GM08714 (cell line): ENCODE results near the gene ANKRD34C.
"Not testable (repeated sequence)": the region's sequence is repeated elsewhere in the genome, so short reads cannot be mapped to it uniquely, and the experiment has no call there.

Experiments
- H3K4me3 ChIP-seq: fragments of 200-500 bp; sonication (Bioruptor generic); 2 replicates; pipeline ENCODE4 v1.5.1; 2014; ENCODE audit warnings: mild to moderate bottlenecking, low read length, inconsistent platforms
- ZNF274 ChIP-seq: IDR thresholded peaks from 2 replicates; pipeline ENCODE4 v1.6.1; 2012; ENCODE audit warnings: mild to moderate bottlenecking, low read depth, low read length

Gene ANKRD34C

GRCh38 chr15:79296583-79296982 lies 14.1 kb downstream of the ANKRD34C start:
- TF ChIP-seq ZNF274: no peak
- no peak overlapping the region for H3K4me3 ChIP-seq

- TF ChIP-seq ZNF274: no peak
- H3K4me3 ChIP-seq: no peak overlapping the region
These were observed 16.8 kb downstream of the ANKRD34C start for GRCh38 chr15:79299126-79299840.

DNA sequence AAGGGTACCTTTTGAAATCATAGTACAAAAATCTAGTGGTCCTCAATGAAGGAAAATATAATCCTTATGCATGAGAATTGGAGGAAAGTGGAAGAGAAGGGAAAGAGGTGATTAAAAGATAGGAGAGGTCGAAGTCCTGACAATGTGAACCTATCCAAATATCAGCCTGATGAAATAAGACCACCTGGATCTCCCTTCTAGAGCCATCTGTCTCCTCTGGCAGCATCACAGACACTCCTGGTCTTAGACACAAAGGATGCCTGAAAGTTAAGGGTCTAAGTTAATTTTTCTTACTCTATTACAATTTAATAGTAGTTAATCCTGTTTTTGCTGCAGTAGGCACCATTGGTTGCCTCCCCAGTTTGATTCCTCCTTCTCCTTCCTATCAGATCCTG lies 17.3 kb downstream of the ANKRD34C start:
- TF ChIP-seq ZNF274: no peak

DNA sequence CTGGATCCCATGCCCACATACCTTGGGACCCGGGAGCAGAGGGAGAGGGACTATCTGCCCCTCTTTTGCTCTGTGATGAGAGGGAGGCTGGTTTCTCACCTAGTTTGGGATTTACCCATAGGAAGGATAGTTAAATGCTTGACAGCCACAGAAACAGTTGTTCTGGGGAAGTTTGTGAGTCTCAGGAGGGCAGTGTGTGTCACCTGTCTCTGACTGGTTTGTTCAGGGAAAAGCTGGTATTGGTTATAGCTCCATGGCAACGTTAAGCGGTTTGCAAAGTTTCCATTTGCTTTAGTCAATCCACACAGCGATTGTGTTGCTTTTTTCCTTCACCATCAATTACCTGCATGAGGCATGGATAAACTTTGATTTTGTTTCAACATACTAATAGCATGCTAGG lies 24.7 kb downstream of the ANKRD34C start:
- TF ChIP-seq ZNF274: no peak

More for the DNA sequence above, 17.3 kb downstream of the ANKRD34C start:
- no peak overlapping the region for H3K4me3 ChIP-seq

DNA sequence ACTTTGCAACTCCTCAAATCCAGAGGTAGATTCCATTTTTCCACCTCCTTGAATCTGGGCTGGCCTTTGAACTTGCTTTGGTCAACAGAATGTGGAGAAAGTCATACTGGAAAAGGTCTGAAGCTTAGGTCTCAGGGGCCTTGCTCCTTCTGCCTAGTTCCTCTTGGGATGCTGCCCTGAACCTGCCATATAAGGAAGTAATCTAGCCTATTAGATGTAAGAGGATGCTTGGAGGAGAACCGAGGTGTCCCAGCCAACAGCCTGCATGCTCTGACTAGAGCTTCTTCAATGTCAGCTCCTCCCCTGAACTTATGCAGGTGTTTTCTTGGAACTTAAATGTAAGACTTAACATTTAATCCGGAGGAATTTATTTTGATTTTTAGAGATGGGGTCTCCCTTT lies 26.4 kb downstream of the ANKRD34C start:
- H3K4me3 ChIP-seq: no peak overlapping the region
- no peak for TF ChIP-seq ZNF274

More for the DNA sequence above, 24.7 kb downstream of the ANKRD34C start:
- H3K4me3 ChIP-seq: no peak overlapping the region

GRCh38 chr15:79310612-79310984 lies 28.1 kb downstream of the ANKRD34C start:
- TF ChIP-seq ZNF274: no peak
- H3K4me3 ChIP-seq: peak overlapping the region; percentile 94

GRCh38 chr15:79310985-79311900 lies 28.7 kb downstream of the ANKRD34C start, which contains the start of gene TMED3:
Gene TMED3, plus strand, starts transcription at chr15:79311112. Its CDS starts 138 bp downstream, at chr15:79311250.
- no peak for TF ChIP-seq ZNF274
- H3K4me3 ChIP-seq: peak within 1 kb of the TSS; percentile 97

DNA sequence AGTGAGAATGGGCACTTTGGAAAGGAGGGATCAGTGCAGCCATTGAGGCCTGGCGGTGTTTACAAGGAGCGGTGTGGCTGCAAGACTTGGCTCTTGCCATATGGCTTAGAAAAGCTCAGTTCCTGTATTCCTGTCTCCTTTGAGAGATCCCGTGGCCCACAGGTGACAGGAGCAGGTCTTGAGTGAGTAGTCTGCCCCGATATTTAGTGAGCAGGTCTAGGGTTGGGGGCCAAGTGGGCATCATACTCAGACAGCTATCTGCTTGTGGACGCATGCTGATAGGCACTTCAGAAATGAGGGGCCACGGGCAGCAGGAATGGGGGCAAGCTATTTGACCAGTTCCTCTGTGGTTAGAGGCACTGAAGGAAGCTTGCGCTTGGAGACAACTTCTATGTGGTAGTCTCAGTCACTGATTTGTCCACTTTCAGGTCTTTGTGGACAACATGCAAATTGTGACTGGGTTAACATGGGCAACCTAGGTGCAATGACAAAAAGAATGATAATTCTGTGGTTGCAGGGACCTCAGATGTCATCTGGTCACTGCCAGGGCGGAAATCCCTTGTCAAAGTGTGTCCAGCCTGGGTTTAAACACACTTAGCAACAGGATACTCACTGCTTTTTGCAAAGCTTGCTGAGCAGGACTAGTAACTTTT lies 29.5 kb downstream of the ANKRD34C start:
- peak overlapping the region; percentile 97 for H3K4me3 ChIP-seq
- TF ChIP-seq ZNF274: no peak

GRCh38 chr15:79314186-79314585 lies 31.7 kb downstream of the ANKRD34C start:
- no peak for TF ChIP-seq ZNF274
- no peak overlapping the region for H3K4me3 ChIP-seq

GRCh38 chr15:79314811-79315210 lies 32.3 kb downstream of the ANKRD34C start:
- no peak overlapping the region for H3K4me3 ChIP-seq
- no peak for TF ChIP-seq ZNF274

DNA sequence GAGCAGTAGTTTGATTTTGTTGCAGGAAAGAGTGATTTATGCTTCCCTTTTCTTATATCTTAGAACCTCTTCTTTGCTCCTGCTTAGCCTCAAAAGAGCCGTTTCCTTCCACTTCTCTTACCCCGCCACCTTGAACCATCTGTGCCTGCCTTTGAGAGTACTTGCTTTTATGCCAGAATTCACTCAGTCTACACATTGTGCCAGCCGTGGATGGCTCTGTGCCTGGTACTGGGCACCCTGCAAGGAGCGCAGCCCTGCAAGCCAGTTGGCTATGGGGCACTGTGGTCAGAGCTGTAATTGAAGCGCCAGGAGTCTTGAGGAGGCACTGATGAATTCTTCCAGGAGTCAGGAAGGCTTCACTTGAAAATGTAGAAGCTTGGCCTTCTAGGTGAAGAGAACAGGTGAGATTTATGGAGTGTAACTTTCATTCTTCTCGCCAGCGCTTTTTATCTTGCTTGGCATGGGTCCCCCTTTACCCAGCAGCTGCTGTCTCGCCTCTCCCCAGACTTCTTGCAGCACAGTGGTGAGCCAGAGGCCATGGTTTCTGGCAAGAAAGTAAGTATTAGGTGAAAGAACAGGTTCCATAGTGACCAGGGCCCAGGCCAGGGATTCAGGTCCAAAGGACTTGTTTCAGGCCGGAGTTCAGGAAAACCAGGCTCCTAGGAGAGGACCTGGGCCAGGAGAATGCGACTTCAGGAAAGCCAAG lies 33.3 kb downstream of the ANKRD34C start:
- no peak for TF ChIP-seq ZNF274
- no peak overlapping the region for H3K4me3 ChIP-seq

GRCh38 chr15:79316864-79317263 lies 34.3 kb downstream of the ANKRD34C start:
- H3K4me3 ChIP-seq: no peak overlapping the region
- no peak for TF ChIP-seq ZNF274

DNA sequence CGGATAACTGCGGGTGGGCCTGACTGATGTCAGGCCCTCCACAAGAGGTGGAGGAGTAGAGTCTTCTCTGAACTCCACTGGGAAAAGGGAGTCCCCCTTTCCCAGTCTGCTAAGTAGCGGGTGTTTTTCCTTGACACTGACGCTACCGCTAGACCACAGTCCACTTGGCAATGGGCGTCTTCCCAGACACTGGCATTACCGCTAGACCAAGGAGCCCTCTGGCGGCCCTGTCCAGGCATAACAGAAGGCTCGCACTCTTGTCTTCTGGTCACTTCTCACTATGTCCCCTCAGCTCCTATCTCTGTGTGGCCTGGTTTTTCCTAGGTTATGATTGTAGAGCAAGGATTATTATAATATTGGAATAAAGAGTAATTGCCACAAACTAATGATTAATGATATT lies 37.5 kb downstream of the ANKRD34C start:
- H3K4me3 ChIP-seq: not testable (repeated sequence)

GRCh38 chr15:79321876-79322275 lies 39.4 kb downstream of the ANKRD34C start:
- no peak overlapping the region for H3K4me3 ChIP-seq
- TF ChIP-seq ZNF274: no peak
